HEK293T (cell line): Measurements from ENCODE around the gene ZNF138.

ENCODE experiments used
- CTCF ChIA-PET: fragments of 350-600 bp; formaldehyde crosslinking; extraction: SDS; loops from one replicate; lab custom pipeline; 2021; ENCODE audit warnings: antibody characterized with exemption, inconsistent platforms; lab: Yijun Ruan, JAX
- POLR2A ChIA-PET: fragments of 350-600 bp; formaldehyde crosslinking; extraction: SDS; loops from one replicate; lab custom pipeline; 2020; ENCODE audit warnings: antibody characterized with exemption, inconsistent platforms; lab: Yijun Ruan, JAX
- DNase-seq: peaks from one replicate; pipeline ENCODE4 v3.0.0; 2012; ENCODE audit warnings: mixed read lengths; ENCODE audit errors: extremely low spot score
- ARNT ChIP-seq: fragments of 450-650 bp; IDR thresholded peaks from 2 replicates; pipeline ENCODE4 v1.6.1; 2017; ENCODE audit warnings: mild to moderate bottlenecking
- BHLHE40 ChIP-seq: fragments of 450-650 bp; IDR thresholded peaks from 2 replicates; pipeline ENCODE4 v1.6.1; 2016; ENCODE audit warnings: mild to moderate bottlenecking, moderate library complexity, borderline replicate concordance
- CTBP1 ChIP-seq: fragments of 450-650 bp; IDR thresholded peaks from 2 replicates; pipeline ENCODE4 v1.6.1; 2016; ENCODE audit warnings: borderline replicate concordance
- ELF4 ChIP-seq: fragments of 450-650 bp; IDR thresholded peaks from 2 replicates; pipeline ENCODE4 v1.6.1; 2017; ENCODE audit warnings: antibody characterized with exemption
- FOXA1 ChIP-seq: fragments of 450-650 bp; IDR thresholded peaks from 2 replicates; pipeline ENCODE4 v1.6.1; 2016; ENCODE audit warnings: mild to moderate bottlenecking
- FOXK2 ChIP-seq: fragments of 450-650 bp; IDR thresholded peaks from 2 replicates; pipeline ENCODE4 v1.6.1; 2016; ENCODE audit warnings: mild to moderate bottlenecking
- FOXM1 ChIP-seq: fragments of 450-650 bp; IDR thresholded peaks from 2 replicates; pipeline ENCODE4 v1.6.1; 2017; ENCODE audit warnings: mild to moderate bottlenecking, borderline replicate concordance
- HDGF ChIP-seq: fragments of 450-650 bp; IDR thresholded peaks from 2 replicates; pipeline ENCODE4 v1.6.1; 2017; ENCODE audit warnings: antibody characterized with exemption, borderline replicate concordance
- L3MBTL2 ChIP-seq: fragments of 450-650 bp; conservative IDR thresholded peaks from 2 replicates; pipeline ENCODE4 v1.6.1; 2016; ENCODE audit warnings: mild to moderate bottlenecking
- LEF1 ChIP-seq: fragments of 450-650 bp; IDR thresholded peaks from 2 replicates; pipeline ENCODE4 v1.6.1; 2017; ENCODE audit warnings: mild to moderate bottlenecking, borderline replicate concordance
- NFRKB ChIP-seq: fragments of 450-650 bp; IDR thresholded peaks from 2 replicates; pipeline ENCODE4 v1.6.1; 2016; ENCODE audit warnings: mild to moderate bottlenecking, moderate library complexity
- PKNOX1 ChIP-seq: fragments of 450-650 bp; IDR thresholded peaks from 2 replicates; pipeline ENCODE4 v1.6.1; 2016
- SP1 ChIP-seq: fragments of 450-650 bp; IDR thresholded peaks from 2 replicates; pipeline ENCODE4 v1.6.1; 2017
- SUZ12 ChIP-seq: fragments of 450-650 bp; IDR thresholded peaks from 2 replicates; pipeline ENCODE4 v1.6.1; 2016; ENCODE audit warnings: mild to moderate bottlenecking
- TARDBP ChIP-seq: fragments of 450-650 bp; IDR thresholded peaks from 2 replicates; pipeline ENCODE4 v1.6.1; 2016
- ZNF384 ChIP-seq: fragments of 450-650 bp; IDR thresholded peaks from 2 replicates; pipeline ENCODE4 v1.6.1; 2016

The ZNF138 gene

GRCh38 chr7:64877714-64878610 is 83.7 kb downstream of the ZNF138 start:
- CTCF ChIA-PET, result no interaction called here
- TF ChIP-seq CTBP1, result no peak
- no peak for TF ChIP-seq TARDBP
- no peak for TF ChIP-seq FOXK2
- TF ChIP-seq SP1, result no peak
- no peak for TF ChIP-seq ELF4
- TF ChIP-seq FOXA1, result no peak
- POLR2A ChIA-PET, result no interaction called here
- DNase-seq, result no peak

- no peak for DNase-seq
- TF ChIP-seq SUZ12, result no peak
- no peak for TF ChIP-seq FOXK2
- no peak for TF ChIP-seq ARNT
- TF ChIP-seq ZNF384, result no peak
- no peak for TF ChIP-seq ELF4
- no peak for TF ChIP-seq BHLHE40
- TF ChIP-seq NFRKB, result no peak
- CTCF ChIA-PET, result no interaction called here
- POLR2A ChIA-PET, result no interaction called here
Measured at GRCh38 chr7:64878684-64879083, 84.5 kb downstream of the ZNF138 start.

GRCh38 chr7:64879086-64879730 is 85.0 kb downstream of the ZNF138 start:
- ChIA-PET CTCF (no interaction called here), POLR2A (no interaction called here)
- DNase-seq, result no peak
- TF ChIP-seq SUZ12 (no peak), LEF1 (no peak), NFRKB (no peak), BHLHE40 (no peak), ARNT (no peak), PKNOX1 (no peak)

- no peak for DNase-seq
- TF ChIP-seq PKNOX1, result no peak
- no peak for TF ChIP-seq NFRKB
- no peak for TF ChIP-seq CTBP1
- no peak for TF ChIP-seq ARNT
- TF ChIP-seq FOXA1, result no peak
- TF ChIP-seq L3MBTL2, result no peak
- no peak for TF ChIP-seq LEF1
- TF ChIP-seq FOXM1, result no peak
- TF ChIP-seq FOXK2, result no peak
- no peak for TF ChIP-seq TARDBP
- no peak for TF ChIP-seq SUZ12
- TF ChIP-seq BHLHE40, result no peak
- no peak for TF ChIP-seq ELF4
- no peak for TF ChIP-seq HDGF
- no peak for TF ChIP-seq ZNF384
- TF ChIP-seq SP1, result no peak
- ChIA-PET CTCF (no interaction called here), POLR2A (no interaction called here)
Measured at GRCh38 chr7:64879800-64880199, 85.6 kb downstream of the ZNF138 start.

- ChIA-PET POLR2A (no interaction called here), CTCF (no interaction called here)
- no peak for DNase-seq
- no peak for TF ChIP-seq ARNT
- no peak for TF ChIP-seq FOXM1
- TF ChIP-seq BHLHE40, result no peak
- no peak for TF ChIP-seq L3MBTL2
- no peak for TF ChIP-seq PKNOX1
- TF ChIP-seq NFRKB, result no peak
- TF ChIP-seq SP1, result no peak
- TF ChIP-seq HDGF, result no peak
- no peak for TF ChIP-seq TARDBP
- TF ChIP-seq FOXA1, result no peak
- no peak for TF ChIP-seq ELF4
Measured at GRCh38 chr7:64880322-64881297, 86.4 kb downstream of the ZNF138 start.
